Omental fat pad (tissue), 4 donors: Measurements from ENCODE around the gene MARVELD3. TPM values are rescaled to one million over a fixed set of nuclear protein-coding genes. Genes with fewer than 3 reads are reported as not detected.

ENCODE experiments used
- ATAC-seq: fragments of 150-250 bp; one replicate; pipeline ENCODE4 v1.9.1; 2016; ENCODE audit warnings: mild to moderate bottlenecking, moderate library complexity; ENCODE audit not compliant: low FRiP score
- DNase-seq: peaks from one replicate; pipeline ENCODE4 v3.0.0-alpha.2; 2019; ENCODE audit warnings: low spot score
- total RNA-seq, 4 donors: library from RNA; depleted of rRNA; stranded (reverse); fragments of >200 nt; gene quantifications; one replicate each; pipeline ENCODE4 v1.1.0, GENCODE V29; 2016
- TF ChIP-seq, protein P1 (sequence below), 3 donors: fragments of 450-650 bp; IDR thresholded peaks; one replicate each; pipeline ENCODE4 v1.5.1; 2016 to 2017; ENCODE audit warnings: antibody characterized with exemption in 3 of 3, mild to moderate bottlenecking in 3 of 3, moderate library complexity in 2 of 3

Gene MARVELD3
- total RNA-seq, 4 donors from 2014 or later, result not detected

DNA sequence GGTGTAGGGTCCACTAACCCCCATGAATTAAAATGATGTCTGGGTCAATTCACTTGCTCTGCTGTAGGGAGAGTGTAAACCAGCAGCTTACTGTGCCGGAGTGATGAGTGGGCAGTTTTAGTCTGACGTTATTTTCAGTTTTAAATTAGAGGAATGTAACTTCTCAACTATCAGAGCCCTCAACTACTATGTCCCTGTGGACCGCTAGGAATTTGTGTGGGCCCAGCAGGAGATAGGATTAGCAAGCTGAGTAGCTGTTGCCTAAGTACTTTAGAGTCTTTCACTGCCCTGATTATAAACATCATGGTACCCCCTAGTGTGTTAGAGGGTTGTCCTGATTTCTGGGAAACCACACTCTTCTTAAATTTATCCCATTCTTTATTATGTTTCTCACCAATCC lies 11.4 kb downstream of the MARVELD3 start:
- DNase-seq, result no peak
- TF ChIP-seq, protein P1, sequence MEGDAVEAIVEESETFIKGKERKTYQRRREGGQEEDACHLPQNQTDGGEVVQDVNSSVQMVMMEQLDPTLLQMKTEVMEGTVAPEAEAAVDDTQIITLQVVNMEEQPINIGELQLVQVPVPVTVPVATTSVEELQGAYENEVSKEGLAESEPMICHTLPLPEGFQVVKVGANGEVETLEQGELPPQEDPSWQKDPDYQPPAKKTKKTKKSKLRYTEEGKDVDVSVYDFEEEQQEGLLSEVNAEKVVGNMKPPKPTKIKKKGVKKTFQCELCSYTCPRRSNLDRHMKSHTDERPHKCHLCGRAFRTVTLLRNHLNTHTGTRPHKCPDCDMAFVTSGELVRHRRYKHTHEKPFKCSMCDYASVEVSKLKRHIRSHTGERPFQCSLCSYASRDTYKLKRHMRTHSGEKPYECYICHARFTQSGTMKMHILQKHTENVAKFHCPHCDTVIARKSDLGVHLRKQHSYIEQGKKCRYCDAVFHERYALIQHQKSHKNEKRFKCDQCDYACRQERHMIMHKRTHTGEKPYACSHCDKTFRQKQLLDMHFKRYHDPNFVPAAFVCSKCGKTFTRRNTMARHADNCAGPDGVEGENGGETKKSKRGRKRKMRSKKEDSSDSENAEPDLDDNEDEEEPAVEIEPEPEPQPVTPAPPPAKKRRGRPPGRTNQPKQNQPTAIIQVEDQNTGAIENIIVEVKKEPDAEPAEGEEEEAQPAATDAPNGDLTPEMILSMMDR (IDR thresholded peaks at IDR 0.05), result no peak
- ATAC-seq, result no peak

DNA sequence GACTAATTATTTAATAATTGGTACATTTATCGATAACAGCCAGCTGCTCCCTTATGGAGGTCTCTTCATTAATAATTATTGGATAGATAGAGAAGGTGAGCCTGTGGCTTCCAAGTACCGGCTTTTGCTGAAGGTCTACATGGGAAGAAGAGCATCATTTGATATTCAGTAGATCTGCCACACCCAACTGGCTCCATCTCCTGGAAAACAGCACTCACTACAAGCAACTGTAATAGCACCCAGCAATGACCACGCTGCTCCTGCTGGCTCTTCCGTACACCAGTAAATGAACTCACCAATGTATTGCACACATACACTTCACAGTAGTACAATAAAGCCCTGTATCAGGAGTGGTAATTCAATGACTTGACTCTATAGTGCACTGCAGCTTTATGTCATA lies 19.5 kb downstream of the MARVELD3 start:
- DNase-seq (no peak), ATAC-seq (no peak)
- TF ChIP-seq, protein P1 (IDR thresholded peaks at IDR 0.05), result no peak

DNA sequence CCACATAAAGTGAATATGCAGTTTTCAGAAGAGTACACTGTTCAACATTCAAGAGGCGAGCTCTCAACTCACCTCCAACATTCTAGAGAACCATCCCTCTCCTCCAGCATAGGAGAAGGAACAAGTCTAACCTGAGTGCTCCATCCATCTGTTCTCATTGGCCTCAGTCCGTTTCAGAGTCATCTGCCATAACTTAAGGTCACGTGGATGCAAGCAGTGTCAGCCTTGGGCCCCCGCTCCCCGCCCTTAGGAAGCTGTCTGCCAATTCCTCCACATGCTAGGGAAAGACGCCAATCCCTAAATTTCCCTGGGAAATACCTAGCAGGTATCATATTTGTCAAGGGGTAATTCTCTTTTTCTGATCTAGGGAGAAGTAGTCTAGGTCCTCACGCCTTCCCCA lies 21.4 kb downstream of the MARVELD3 start:
- TF ChIP-seq, protein P1 (IDR thresholded peaks at IDR 0.05), result no peak
- ATAC-seq, result no peak

DNA sequence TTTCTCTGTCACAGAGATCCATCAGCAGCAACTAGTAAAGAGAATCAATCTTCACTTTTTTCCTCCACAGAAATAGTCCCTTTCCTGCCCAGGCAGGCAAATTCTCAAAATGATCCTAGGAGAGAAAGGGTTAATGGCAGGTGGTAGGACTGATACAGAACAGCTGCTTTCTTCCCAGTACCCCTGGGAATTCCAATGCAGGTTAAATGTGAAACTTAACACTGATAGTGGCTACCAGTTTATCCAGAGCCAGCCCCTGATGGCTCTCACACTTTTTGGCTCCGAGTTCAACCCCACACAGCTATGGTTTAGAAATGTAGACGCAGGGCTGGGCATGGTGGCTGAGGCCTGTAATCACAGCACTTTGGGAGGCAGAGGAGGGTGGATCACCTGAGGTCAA lies 22.2 kb downstream of the MARVELD3 start:
- ATAC-seq, result no peak
- DNase-seq, result no peak

More for the DNA sequence above, 21.4 kb downstream of the MARVELD3 start:
- no peak for DNase-seq

DNA sequence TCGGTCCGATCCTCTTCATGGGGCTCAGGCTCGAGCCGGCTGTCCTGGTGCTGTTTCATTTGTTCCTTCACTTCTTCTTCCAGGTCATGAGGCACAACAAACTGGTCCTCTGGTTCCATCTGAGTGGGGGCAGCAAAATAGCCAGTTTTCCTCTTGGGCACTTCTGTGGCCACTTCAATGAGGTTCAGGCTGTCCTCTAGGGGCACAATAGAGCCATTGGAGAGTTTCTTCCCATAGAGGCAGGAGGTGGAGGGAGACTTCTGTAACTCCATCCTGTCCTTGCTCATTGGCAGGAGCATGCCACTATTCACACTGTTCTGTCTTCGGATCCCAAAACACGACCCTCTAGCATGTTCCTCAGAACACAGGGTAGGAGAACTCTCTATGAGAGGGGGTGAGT lies 22.9 kb downstream of the MARVELD3 start:
- ATAC-seq, result no peak
- TF ChIP-seq, protein P1 (IDR thresholded peaks at IDR 0.05), result no peak

More for the DNA sequence above, 22.2 kb downstream of the MARVELD3 start:
- TF ChIP-seq, protein P1 (IDR thresholded peaks at IDR 0.05), result no peak

DNA sequence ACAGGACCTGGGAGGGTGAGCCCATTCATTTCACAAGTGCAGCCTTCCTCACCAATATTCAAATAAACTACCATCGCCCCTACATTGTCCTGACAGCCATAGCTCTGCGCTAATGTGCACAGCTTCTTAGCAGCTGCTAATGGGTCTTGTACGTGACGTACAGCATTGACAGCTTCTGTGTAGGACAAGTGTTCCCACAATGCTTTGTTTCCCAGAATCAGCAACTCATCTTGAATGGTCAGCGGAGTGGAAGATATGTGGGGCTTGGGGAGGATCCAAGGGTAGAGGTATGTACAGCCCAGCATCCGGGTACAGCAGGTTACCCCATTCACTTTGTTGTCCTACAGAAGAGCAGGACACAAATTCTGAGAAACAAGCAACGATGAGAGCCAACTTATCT lies 23.7 kb downstream of the MARVELD3 start:
- TF ChIP-seq, protein P1 (IDR thresholded peaks at IDR 0.05), result no peak
- DNase-seq, result no peak
- ATAC-seq, result no peak

More for the DNA sequence above, 22.9 kb downstream of the MARVELD3 start:
- DNase-seq, result no peak

DNA sequence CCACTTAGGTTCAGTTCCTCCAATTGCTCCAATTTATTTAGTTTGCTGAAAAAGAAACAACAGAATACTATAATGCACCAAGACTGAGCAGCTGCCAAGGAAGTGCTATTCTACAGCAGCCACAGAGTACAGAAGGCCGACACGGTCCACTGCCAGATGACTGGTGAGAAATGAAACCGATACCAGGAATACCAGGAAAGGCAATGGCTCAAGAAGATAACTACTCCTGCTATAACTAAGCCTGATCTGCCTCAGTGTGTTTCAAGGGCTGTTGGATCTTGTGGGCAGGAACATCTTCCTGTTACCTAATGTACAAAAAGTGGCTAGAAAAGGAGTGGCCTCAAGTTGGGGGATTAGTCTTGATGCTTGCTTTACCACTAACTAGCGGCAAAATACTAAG lies 32.8 kb downstream of the MARVELD3 start:
- DNase-seq (no peak), ATAC-seq (no peak)
- TF ChIP-seq, protein P1 (IDR thresholded peaks at IDR 0.05), result no peak
